Measurements from ENCODE around the gene MAOA.

The MAOA gene

DNA sequence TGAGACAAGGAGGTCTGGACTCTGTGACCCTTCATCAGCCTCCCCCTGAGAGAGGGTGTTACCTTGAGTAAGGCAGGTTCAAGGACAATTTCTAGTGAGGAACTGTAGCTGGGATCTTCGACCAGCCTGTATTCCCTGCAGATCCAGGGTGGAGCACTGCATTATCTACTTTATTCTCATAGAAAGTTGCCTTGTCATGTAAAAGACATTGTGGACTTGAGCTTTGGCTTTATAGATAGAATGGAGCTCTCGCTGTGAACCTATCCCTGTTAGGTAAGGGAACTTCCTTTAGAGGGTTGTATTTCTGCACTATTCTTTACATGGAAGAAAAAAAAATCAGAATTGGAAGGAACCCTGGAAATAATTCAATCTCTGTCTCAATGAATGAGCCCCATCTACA is 91.4 kb downstream of the MAOA start:
- no peaks in the 10 kb centered on the region for H3K27me3 ChIP-seq
- DNase-seq, result no peak
- no peaks in the 10 kb centered on the region for H3K4me1 ChIP-seq
- H3K4me3 ChIP-seq (ENCODE audit: low read depth, low read length), result no peak overlapping the region
- H3K36me3 ChIP-seq, result no peaks in the 10 kb centered on the region
- TF ChIP-seq, protein P1, sequence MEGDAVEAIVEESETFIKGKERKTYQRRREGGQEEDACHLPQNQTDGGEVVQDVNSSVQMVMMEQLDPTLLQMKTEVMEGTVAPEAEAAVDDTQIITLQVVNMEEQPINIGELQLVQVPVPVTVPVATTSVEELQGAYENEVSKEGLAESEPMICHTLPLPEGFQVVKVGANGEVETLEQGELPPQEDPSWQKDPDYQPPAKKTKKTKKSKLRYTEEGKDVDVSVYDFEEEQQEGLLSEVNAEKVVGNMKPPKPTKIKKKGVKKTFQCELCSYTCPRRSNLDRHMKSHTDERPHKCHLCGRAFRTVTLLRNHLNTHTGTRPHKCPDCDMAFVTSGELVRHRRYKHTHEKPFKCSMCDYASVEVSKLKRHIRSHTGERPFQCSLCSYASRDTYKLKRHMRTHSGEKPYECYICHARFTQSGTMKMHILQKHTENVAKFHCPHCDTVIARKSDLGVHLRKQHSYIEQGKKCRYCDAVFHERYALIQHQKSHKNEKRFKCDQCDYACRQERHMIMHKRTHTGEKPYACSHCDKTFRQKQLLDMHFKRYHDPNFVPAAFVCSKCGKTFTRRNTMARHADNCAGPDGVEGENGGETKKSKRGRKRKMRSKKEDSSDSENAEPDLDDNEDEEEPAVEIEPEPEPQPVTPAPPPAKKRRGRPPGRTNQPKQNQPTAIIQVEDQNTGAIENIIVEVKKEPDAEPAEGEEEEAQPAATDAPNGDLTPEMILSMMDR (IDR thresholded peaks at IDR 0.05; ENCODE audit: low read depth, low read length), result no peak
- H3K9me3 ChIP-seq, result no peaks in the 10 kb centered on the region

DNA sequence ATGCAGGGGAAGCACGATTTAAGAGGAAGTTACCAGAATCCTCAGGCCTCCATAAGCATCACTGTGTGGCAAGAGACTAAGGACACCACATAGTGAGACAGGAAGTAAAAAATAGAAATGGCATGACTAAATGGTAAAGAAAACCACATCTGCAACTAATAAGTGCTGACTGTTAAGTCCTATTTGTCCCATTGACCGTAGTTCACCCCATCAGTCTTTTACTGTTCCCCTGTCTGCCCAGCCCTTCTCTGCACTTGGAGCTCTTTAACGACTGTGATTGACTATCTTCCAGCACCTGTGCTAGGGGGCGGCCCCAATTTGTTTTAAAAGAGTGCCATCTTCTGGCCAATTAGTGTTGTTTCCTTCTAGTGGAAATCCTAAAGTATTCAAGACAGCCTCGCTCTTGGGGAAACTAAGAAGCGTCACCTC is 94.2 kb downstream of the MAOA start:
- TF ChIP-seq, protein P1 (IDR thresholded peaks at IDR 0.05; ENCODE audit: low read depth, low read length), result peak; percentile 36
- no peaks in the 10 kb centered on the region for H3K4me1 ChIP-seq
- peak; percentile 24 for DNase-seq
- H3K36me3 ChIP-seq, result no peaks in the 10 kb centered on the region
- no peaks in the 10 kb centered on the region for H3K9me3 ChIP-seq
- no peak overlapping the region for H3K4me3 ChIP-seq (ENCODE audit: low read depth, low read length)
- no peaks in the 10 kb centered on the region for H3K27me3 ChIP-seq

- no peak for DNase-seq
- no peak overlapping the region for H3K4me3 ChIP-seq (ENCODE audit: low read depth, low read length)
- no peaks in the 10 kb centered on the region for H3K36me3 ChIP-seq
- TF ChIP-seq, protein P1 (IDR thresholded peaks at IDR 0.05; ENCODE audit: low read depth, low read length), result no peak
- H3K9me3 ChIP-seq, result no peaks in the 10 kb centered on the region
- no peaks in the 10 kb centered on the region for H3K27me3 ChIP-seq
- no peaks in the 10 kb centered on the region for H3K4me1 ChIP-seq
Measured at GRCh38 chrX:43753637-43754036, 97.5 kb downstream of the MAOA start.

DNA sequence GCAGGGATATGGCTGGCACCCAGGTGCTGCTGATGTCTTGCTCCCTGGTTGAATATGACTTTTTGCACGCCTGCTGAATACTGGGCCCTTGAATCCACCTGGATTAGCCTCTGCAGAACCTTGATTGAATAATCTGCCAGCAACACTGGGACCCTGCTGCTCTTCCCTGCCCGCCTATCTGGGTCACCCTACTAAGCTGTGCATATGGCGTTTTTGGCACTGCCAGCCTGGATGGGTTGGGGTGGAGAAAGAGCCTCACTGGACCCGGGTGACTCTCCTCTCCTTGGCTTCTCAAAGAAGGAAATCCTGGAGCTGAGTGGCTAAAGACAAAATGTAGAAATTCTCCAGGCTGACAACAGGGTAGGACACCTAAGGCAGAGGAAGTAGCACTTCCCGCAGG is 100.0 kb downstream of the MAOA start:
- no peaks in the 10 kb centered on the region for H3K9me3 ChIP-seq
- H3K27me3 ChIP-seq, result no peaks in the 10 kb centered on the region
- TF ChIP-seq, protein P1 (IDR thresholded peaks at IDR 0.05; ENCODE audit: low read depth, low read length), result no peak
- no peaks in the 10 kb centered on the region for H3K4me1 ChIP-seq
- H3K4me3 ChIP-seq (ENCODE audit: low read depth, low read length), result no peak overlapping the region
- no peaks in the 10 kb centered on the region for H3K36me3 ChIP-seq
- no peak for DNase-seq

- H3K36me3 ChIP-seq, result no peaks in the 10 kb centered on the region
- no peak for DNase-seq
- H3K4me1 ChIP-seq, result no peaks in the 10 kb centered on the region
- H3K9me3 ChIP-seq, result no peaks in the 10 kb centered on the region
- H3K4me3 ChIP-seq (ENCODE audit: low read depth, low read length), result no peak overlapping the region
- TF ChIP-seq, protein P1 (IDR thresholded peaks at IDR 0.05; ENCODE audit: low read depth, low read length), result no peak
- no peaks in the 10 kb centered on the region for H3K27me3 ChIP-seq
Measured at GRCh38 chrX:43758044-43758443, 101.9 kb downstream of the MAOA start.

- DNase-seq, result no peak
- no peaks in the 10 kb centered on the region for H3K4me1 ChIP-seq
- no peaks in the 10 kb centered on the region for H3K36me3 ChIP-seq
- TF ChIP-seq, protein P1 (IDR thresholded peaks at IDR 0.05; ENCODE audit: low read depth, low read length), result no peak
- H3K4me3 ChIP-seq (ENCODE audit: low read depth, low read length), result no peak overlapping the region
- no peaks in the 10 kb centered on the region for H3K9me3 ChIP-seq
- no peaks in the 10 kb centered on the region for H3K27me3 ChIP-seq
Measured at GRCh38 chrX:43785930-43786591, 130.0 kb downstream of the MAOA start.
